Caco-2 (cell line): ENCODE data around the gene ST3GAL2. TPM values are rescaled to one million over a fixed set of nuclear protein-coding genes. Genes with fewer than 3 reads are reported as not detected.

Experiments used
- BruUV-seq: library from RNA; stranded (reverse); fragments of 400-500 nt; replicated peaks from 2 replicates; lab custom pipeline; 2021; lab: Mats Ljungman, UMichigan
- CTCF ChIA-PET: fragments of 300-600 bp; sonication (Branson Sonifier 250); formaldehyde crosslinking; loops from one replicate; lab custom pipeline; 2022; ENCODE audit warnings: antibody characterized with exemption; lab: Charles Lee
- POLR2A ChIA-PET: fragments of 300-600 bp; sonication (Branson Sonifier 250); formaldehyde crosslinking; loops from one replicate; lab custom pipeline; 2022; ENCODE audit warnings: antibody characterized with exemption; lab: Charles Lee
- DNase-seq, 2 experiments: peaks; one replicate each; pipeline versions ENCODE4 v3.0.0 to v3.0.0-alpha.2; 2020 to 2022
- H3K27me3 ChIP-seq: replicated peaks from 2 replicates; pipeline ENCODE4 v1.6.0; 2011; ENCODE audit warnings: low read length; ENCODE audit not compliant: control insufficient read depth, insufficient read depth
- H3K36me3 ChIP-seq: 2 replicates; pipeline ENCODE4 v1.5.1; 2011; ENCODE audit warnings: low read length; ENCODE audit not compliant: control insufficient read depth, insufficient read depth
- H3K4me1 ChIP-seq: fragments of 250-450 bp; sonication (Bioruptor Pico); 2 replicates; pipeline ENCODE4 v1.5.1; 2020; ENCODE audit warnings: mild to moderate bottlenecking
- H3K4me3 ChIP-seq: 2 replicates; pipeline ENCODE4 v1.5.1; 2011; ENCODE audit warnings: low read depth, mild to moderate bottlenecking, control low read depth, low read length
- H3K9me3 ChIP-seq: fragments of 250-450 bp; sonication (Bioruptor Pico); 2 replicates; pipeline ENCODE4 v1.5.1; 2020; ENCODE audit warnings: mild to moderate bottlenecking, moderate library complexity
- H3K27ac Mint-ChIP-seq: one replicate; pipeline ENCODE4 v1.8.0; 2022; ENCODE audit warnings: mixed read lengths; ENCODE audit not compliant: unreplicated experiment
- H3K27me3 Mint-ChIP-seq: one replicate; pipeline ENCODE4 v1.8.0; 2022; ENCODE audit warnings: mixed read lengths; ENCODE audit not compliant: insufficient read depth, unreplicated experiment
- H3K36me3 Mint-ChIP-seq: one replicate; pipeline ENCODE4 v1.8.0; 2022; ENCODE audit warnings: mild to moderate bottlenecking, mixed read lengths; ENCODE audit not compliant: insufficient read depth, unreplicated experiment
- H3K4me1 Mint-ChIP-seq: one replicate; pipeline ENCODE4 v1.8.0; 2022; ENCODE audit warnings: low read depth, mixed read lengths; ENCODE audit not compliant: unreplicated experiment
- H3K4me3 Mint-ChIP-seq: one replicate; pipeline ENCODE4 v1.8.0; 2022; ENCODE audit warnings: mild to moderate bottlenecking, moderate library complexity, mixed read lengths; ENCODE audit not compliant: unreplicated experiment
- H3K9me3 Mint-ChIP-seq: one replicate; pipeline ENCODE4 v1.8.0; 2022; ENCODE audit warnings: mixed read lengths; ENCODE audit not compliant: unreplicated experiment
- intact Hi-C: fragments of 100-400 bp; cut with micrococcal nuclease; formaldehyde crosslinking; loops from one replicate; pipeline ENCODE4 v1.10.0; 2022; ENCODE audit not compliant: unreplicated experiment
- total RNA-seq: library from RNA; stranded (reverse); gene quantifications from 2 replicates; pipeline ENCODE4 v1.2.3, GENCODE V29; 2022
- TF ChIP-seq, protein P1 (sequence below), 2 experiments: fragments of 200-600 bp in 1 of 2; IDR thresholded peaks; 1 replicate in 1 of 2; 2 replicates in 1 of 2; pipeline versions ENCODE4 v1.5.1 to v1.8.0; 2011 to 2022; ENCODE audit warnings: antibody characterized with exemption in 1 of 2, control low read depth in 1 of 2, inconsistent platforms in 1 of 2, low read depth in 1 of 2, low read length in 1 of 2, mild to moderate bottlenecking in 1 of 2, moderate library complexity in 1 of 2; ENCODE audit not compliant: insufficient read depth in 1 of 2, severe bottlenecking in 1 of 2, unreplicated experiment in 1 of 2

ST3GAL2 gene
- total RNA-seq, 1 experiment from 2014 or later = 31.1 TPM

DNA sequence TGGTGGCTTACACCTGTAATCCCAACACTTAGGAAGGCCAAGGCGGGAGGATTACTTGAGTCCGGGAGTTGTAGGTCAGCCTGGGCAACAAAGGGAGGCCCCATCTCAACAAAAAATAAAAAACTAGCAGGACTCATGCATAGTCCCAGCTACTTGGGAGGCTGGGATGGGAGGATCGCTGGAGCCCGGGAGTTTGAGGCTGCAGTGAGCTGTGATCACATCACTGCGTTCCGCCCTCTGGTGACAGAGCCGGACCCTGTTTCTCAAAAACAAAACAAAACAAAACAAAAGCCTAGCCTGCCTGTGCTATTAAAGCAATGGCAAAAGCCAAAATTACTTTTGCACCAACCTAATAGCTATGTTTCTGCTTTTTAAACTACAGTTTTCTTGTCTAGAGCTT lies 17.0 kb upstream of the ST3GAL2 start:
- DNase-seq = no peak
- TF ChIP-seq, protein P1, sequence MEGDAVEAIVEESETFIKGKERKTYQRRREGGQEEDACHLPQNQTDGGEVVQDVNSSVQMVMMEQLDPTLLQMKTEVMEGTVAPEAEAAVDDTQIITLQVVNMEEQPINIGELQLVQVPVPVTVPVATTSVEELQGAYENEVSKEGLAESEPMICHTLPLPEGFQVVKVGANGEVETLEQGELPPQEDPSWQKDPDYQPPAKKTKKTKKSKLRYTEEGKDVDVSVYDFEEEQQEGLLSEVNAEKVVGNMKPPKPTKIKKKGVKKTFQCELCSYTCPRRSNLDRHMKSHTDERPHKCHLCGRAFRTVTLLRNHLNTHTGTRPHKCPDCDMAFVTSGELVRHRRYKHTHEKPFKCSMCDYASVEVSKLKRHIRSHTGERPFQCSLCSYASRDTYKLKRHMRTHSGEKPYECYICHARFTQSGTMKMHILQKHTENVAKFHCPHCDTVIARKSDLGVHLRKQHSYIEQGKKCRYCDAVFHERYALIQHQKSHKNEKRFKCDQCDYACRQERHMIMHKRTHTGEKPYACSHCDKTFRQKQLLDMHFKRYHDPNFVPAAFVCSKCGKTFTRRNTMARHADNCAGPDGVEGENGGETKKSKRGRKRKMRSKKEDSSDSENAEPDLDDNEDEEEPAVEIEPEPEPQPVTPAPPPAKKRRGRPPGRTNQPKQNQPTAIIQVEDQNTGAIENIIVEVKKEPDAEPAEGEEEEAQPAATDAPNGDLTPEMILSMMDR (IDR thresholded peaks at IDR 0.05; ENCODE audit: insufficient read depth in 1 of 2, low read depth in 1 of 2, low read length in 1 of 2, severe bottlenecking in 1 of 2, unreplicated experiment in 1 of 2) = no peak
- H3K36me3 ChIP-seq = no peaks in the 10 kb centered on the region
- H3K4me1 ChIP-seq = peaks cover 11% of the 10 kb centered on the region
- H3K9me3 ChIP-seq = no peaks in the 10 kb centered on the region
- Mint-ChIP-seq H3K27me3 (no peaks in the 10 kb centered on the region), H3K9me3 (no peaks in the 10 kb centered on the region), H3K4me3 (no peak overlapping the region), H3K27ac (no peak overlapping the region), H3K36me3 (peaks cover 6% of the 10 kb centered on the region), H3K4me1 (peaks cover 6% of the 10 kb centered on the region)
- no peaks in the 10 kb centered on the region for H3K27me3 ChIP-seq
- ChIA-PET POLR2A (interaction anchor here (1.1 to 1.5 kb wide), 2 partner anchors 28 to 75 kb away, joined by 4 to 19 read pairs; no protein-coding TSS in a partner anchor), CTCF (interaction anchor here (1.1 kb wide), 1 partner anchor 75 kb away, joined by 6 read pairs; no protein-coding TSS in a partner anchor)
- intact Hi-C loops = loop anchor here (2.0 kb wide), 1 partner anchor 75 kb away; no protein-coding TSS in a partner anchor
- BruUV-seq = no TSS peak
- H3K4me3 ChIP-seq = no peak overlapping the region

DNA sequence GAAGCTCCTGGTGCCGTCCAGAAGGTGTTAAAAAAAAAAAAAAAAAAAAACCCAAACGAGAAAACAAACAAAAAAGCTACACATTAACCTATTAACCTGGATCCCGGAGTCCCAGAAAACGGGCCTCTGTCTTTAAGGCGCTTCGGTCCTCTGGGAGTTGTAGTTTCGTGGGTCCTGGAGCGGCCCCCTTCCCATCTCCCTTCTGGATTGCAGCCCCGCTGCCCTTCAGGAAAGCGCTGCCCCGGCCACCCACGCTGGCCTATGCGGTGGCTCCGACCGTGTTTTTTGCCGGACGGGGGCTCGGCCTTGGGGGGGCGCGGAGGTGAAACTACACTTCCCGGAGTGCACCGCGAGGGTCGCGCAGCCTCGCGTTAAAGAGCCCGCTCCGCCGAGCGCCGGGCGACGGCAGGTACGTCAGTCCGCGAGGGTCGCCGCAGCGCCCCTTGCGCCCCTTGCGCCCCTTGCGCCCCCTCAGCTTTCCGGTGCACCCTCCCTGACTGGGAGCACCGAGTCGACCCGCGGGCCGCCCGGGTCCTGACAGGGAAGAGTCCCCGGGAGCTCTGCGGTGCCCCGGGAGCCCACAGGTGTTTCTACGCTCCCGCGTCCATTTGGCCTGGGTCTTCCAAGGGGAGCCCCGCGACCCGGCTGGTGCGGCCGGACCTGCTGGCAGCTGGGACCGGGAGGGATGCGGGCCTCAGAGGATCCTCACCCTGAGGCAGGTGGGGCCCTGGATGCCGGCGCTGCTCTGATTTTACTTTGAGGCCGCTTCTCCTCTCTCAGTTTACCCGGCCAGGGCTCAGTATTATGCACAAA lies 15.5 kb upstream of the ST3GAL2 start, which contains the start of gene FCSK:
Gene FCSK (plus strand): TSS at position 374 of the 813 bp plus-strand sequence. CDS start 8,596 bp downstream, outside the sequence.
- no peaks in the 10 kb centered on the region for H3K9me3 ChIP-seq
- ChIA-PET POLR2A (interaction anchor here (0.6 to 2.1 kb wide), 9 partner anchors 15 to 166 kb away, joined by 3 to 39 read pairs (median 4); partner anchors contain the start of gene DDX19A), CTCF (interaction anchor here (0.5 to 2.7 kb wide), 12 partner anchors 11 to 1183 kb away, joined by 3 to 11 read pairs (median 4); partner anchors contain the start of genes MARVELD3 and ST3GAL2)
- H3K4me1 ChIP-seq = peaks cover 11% of the 10 kb centered on the region
- intact Hi-C loops = loop anchor here (1.0 to 2.0 kb wide), 3 partner anchors 15 to 74 kb away; partner anchors contain the start of gene ST3GAL2
- Mint-ChIP-seq H3K9me3 (no peaks in the 10 kb centered on the region), H3K27ac (peak within 1 kb of the TSS; percentile 97), H3K4me3 (peak within 1 kb of the TSS; percentile 89), H3K36me3 (no peaks in the 10 kb centered on the region), H3K4me1 (peaks cover 6% of the 10 kb centered on the region), H3K27me3 (no peaks in the 10 kb centered on the region)
- no peaks in the 10 kb centered on the region for H3K36me3 ChIP-seq
- TF ChIP-seq, protein P1 (IDR thresholded peaks at IDR 0.05; ENCODE audit: insufficient read depth in 1 of 2, low read depth in 1 of 2, low read length in 1 of 2, severe bottlenecking in 1 of 2, unreplicated experiment in 1 of 2) = peak; percentile 24 to 36
- no TSS peak for BruUV-seq
- H3K4me3 ChIP-seq = peak within 1 kb of the TSS; percentile 79
- H3K27me3 ChIP-seq = no peaks in the 10 kb centered on the region
- peak; percentile 87 to 90 for DNase-seq

DNA sequence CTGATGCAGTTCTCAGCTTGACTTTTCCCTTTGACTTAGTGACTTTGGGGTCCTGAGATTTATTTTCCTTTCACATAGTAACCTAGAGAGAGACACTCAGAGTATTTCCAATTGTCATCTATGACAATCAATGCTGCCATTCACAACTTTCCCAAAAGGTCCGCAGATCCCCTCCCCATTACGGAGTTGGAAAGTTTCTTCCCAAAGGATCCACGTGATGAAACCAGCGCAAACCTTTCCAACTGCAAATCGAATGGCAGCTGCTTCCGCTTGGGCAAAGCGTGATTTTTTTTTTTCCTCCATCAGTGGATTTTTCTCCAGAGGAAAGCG lies 15.0 kb upstream of the ST3GAL2 start:
- DNase-seq = peak in 1 of 2 experiments; percentile 55
- TF ChIP-seq, protein P1 (IDR thresholded peaks at IDR 0.05; ENCODE audit: insufficient read depth in 1 of 2, low read depth in 1 of 2, low read length in 1 of 2, severe bottlenecking in 1 of 2, unreplicated experiment in 1 of 2) = no peak
- Histone ChIP-seq H3K36me3 (no peaks in the 10 kb centered on the region), H3K9me3 (no peaks in the 10 kb centered on the region), H3K27me3 (no peaks in the 10 kb centered on the region), H3K4me3 (peak overlapping the region; percentile 79), H3K4me1 (peaks cover 11% of the 10 kb centered on the region)
- no peaks in the 10 kb centered on the region for H3K27me3 Mint-ChIP-seq
- H3K4me1 Mint-ChIP-seq = peaks cover 6% of the 10 kb centered on the region
- peak overlapping the region; percentile 89 for H3K4me3 Mint-ChIP-seq
- intact Hi-C loops = loop anchor here (1.0 to 2.0 kb wide), 3 partner anchors 15 to 73 kb away; partner anchors contain the start of gene ST3GAL2
- H3K27ac Mint-ChIP-seq = peak overlapping the region; percentile 97
- no TSS peak for BruUV-seq
- ChIA-PET POLR2A (interaction anchor here (0.6 to 2.1 kb wide), 10 partner anchors 14 to 165 kb away, joined by 3 to 39 read pairs (median 4); partner anchors contain the start of genes COG4 and DDX19A), CTCF (interaction anchor here (0.5 to 2.7 kb wide), 10 partner anchors 14 to 1184 kb away, joined by 3 to 11 read pairs (median 4); partner anchors contain the start of genes MARVELD3 and ST3GAL2)
- no peaks in the 10 kb centered on the region for H3K36me3 Mint-ChIP-seq
- H3K9me3 Mint-ChIP-seq = no peaks in the 10 kb centered on the region
